WI38 (cell line): ENCODE results near the gene EGR1.

Experiments
- H3K4me3 ChIP-seq: 2 replicates; pipeline ENCODE4 v1.5.1; 2011; ENCODE audit warnings: low read depth, mild to moderate bottlenecking, control low read depth, low read length
- CTCF ChIP-seq: IDR thresholded peaks from 2 replicates; pipeline ENCODE4 v1.5.1; 2012; ENCODE audit warnings: low read depth, mild to moderate bottlenecking, control low read depth, low read length

The EGR1 gene

GRCh38 chr5:138439477-138440158, 25.7 kb upstream of the EGR1 start:
- peak overlapping the region; percentile 67 for H3K4me3 ChIP-seq
- no peak for TF ChIP-seq CTCF

GRCh38 chr5:138440159-138441073, 24.9 kb upstream of the EGR1 start:
- peak overlapping the region; percentile 67 for H3K4me3 ChIP-seq
- TF ChIP-seq CTCF = no peak

- TF ChIP-seq CTCF = no peak
- H3K4me3 ChIP-seq = no peak overlapping the region
These were observed 24.1 kb upstream of the EGR1 start for GRCh38 chr5:138441221-138441620.

- TF ChIP-seq CTCF = no peak
- H3K4me3 ChIP-seq = no peak overlapping the region
These were observed 21.1 kb upstream of the EGR1 start for GRCh38 chr5:138444078-138444773.

- no peak overlapping the region for H3K4me3 ChIP-seq
- no peak for TF ChIP-seq CTCF
These were observed 20.3 kb upstream of the EGR1 start for GRCh38 chr5:138444774-138445546.

GRCh38 chr5:138445547-138446271, 19.6 kb upstream of the EGR1 start:
- H3K4me3 ChIP-seq = no peak overlapping the region

More at GRCh38 chr5:138445547-138446271, 19.6 kb upstream of the EGR1 start:
- no peak for TF ChIP-seq CTCF
